Measurements from ENCODE around the gene TAS2R46. TPM values are rescaled to one million over a fixed set of nuclear protein-coding genes. Genes with fewer than 3 reads are reported as not detected.

The TAS2R46 gene
- total RNA-seq, 1 experiment from 2014 or later, result 1.2 TPM

DNA sequence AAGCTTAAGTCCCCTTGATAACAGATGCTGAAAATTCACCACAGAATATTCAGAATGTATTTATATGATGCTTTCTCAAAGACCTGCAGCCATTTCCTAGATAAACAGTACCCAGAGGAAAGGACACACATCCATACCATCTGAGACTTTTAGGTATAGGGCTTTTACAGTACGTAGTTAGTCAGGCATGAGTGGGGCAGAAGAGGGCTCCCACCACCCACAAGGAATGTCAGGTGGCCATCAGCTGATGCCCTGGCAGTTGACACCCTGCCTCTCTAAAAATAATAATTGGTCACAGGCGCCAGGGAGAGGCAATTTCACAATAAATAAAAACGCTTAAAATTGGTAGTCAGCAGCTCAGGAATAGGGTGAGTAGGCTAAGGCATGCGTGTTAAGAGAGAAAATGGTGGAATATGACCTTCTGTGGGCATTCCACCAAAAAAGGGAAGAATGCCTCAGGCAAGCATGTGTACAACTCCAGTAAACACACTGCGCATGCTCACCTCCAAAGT is 7.8 kb upstream of the TAS2R46 start:
- Histone ChIP-seq H3K79me2 (ENCODE audit: low read depth) (no peaks in the 10 kb centered on the region), H3F3A (ENCODE audit: insufficient read depth, low read depth) (no peaks in the 10 kb centered on the region), H3K9me2 (ENCODE audit: insufficient read depth) (no peaks in the 10 kb centered on the region), H3K9me3 (ENCODE audit: insufficient read depth, low read depth) (0 out of 2 replicates have a peak, but pooled peaks cover 2% of the 10 kb centered on the region), H3K27me3 (ENCODE audit: insufficient read depth, low read depth) (no peaks in the 10 kb centered on the region), H4K20me1 (ENCODE audit: insufficient read depth) (no peaks in the 10 kb centered on the region), H3K4me2 (no peak overlapping the region), H3K4me3 (no peak overlapping the region), H2AFZ (no peak overlapping the region), H3K36me3 (ENCODE audit: low read depth) (no peaks in the 10 kb centered on the region), H3K27ac (no peak overlapping the region), H3K4me1 (replicated peaks; ENCODE audit: insufficient read depth) (no peaks in the 10 kb centered on the region)
- intact Hi-C loops (cut with micrococcal nuclease; ENCODE audit: unreplicated experiment), result loop anchor here (1.0 kb wide), 1 partner anchor 55 kb away; no protein-coding TSS in a partner anchor
- ChIA-PET CTCF (no interaction called here), POLR2A (ENCODE audit: unreplicated experiment) (interaction anchor here (0.5 kb wide), 1 partner anchor 884 kb away, joined by 5 read pairs; no protein-coding TSS in a partner anchor)
- BruUV-seq (replicated peaks), result no TSS peak
- no peak for DNase-seq
- TF ChIP-seq, protein P1, sequence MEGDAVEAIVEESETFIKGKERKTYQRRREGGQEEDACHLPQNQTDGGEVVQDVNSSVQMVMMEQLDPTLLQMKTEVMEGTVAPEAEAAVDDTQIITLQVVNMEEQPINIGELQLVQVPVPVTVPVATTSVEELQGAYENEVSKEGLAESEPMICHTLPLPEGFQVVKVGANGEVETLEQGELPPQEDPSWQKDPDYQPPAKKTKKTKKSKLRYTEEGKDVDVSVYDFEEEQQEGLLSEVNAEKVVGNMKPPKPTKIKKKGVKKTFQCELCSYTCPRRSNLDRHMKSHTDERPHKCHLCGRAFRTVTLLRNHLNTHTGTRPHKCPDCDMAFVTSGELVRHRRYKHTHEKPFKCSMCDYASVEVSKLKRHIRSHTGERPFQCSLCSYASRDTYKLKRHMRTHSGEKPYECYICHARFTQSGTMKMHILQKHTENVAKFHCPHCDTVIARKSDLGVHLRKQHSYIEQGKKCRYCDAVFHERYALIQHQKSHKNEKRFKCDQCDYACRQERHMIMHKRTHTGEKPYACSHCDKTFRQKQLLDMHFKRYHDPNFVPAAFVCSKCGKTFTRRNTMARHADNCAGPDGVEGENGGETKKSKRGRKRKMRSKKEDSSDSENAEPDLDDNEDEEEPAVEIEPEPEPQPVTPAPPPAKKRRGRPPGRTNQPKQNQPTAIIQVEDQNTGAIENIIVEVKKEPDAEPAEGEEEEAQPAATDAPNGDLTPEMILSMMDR (conservative IDR thresholded peaks at IDR 0.05), result no peak
- TF ChIP-seq EZH2 (IDR thresholded peaks at IDR 0.05; ENCODE audit: low read depth), result no peak

DNA sequence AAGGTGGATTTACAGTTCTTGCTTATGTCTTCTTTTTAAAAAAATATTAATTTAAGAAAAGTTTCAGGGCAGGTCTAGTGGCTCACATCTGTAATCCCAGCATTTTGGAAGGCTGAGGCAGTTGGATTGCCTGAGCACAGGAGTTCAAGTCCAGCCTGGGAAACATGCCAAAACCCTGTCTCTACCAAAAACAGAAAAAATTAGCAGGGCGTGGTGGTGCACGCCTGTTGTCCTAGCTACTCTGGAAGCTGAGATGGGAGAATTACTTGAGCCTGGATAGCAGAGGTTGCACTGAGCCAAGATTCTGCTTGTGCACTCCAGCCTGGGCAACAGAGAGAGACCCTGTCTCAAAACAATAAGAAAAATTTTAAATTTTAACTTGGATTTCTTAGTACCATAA is 5.4 kb upstream of the TAS2R46 start:
- no peaks in the 10 kb centered on the region for H3K79me2 ChIP-seq (ENCODE audit: low read depth)
- H3K27me3 ChIP-seq (ENCODE audit: insufficient read depth, low read depth), result no peaks in the 10 kb centered on the region
- H4K20me1 ChIP-seq (ENCODE audit: insufficient read depth), result no peaks in the 10 kb centered on the region
- DNase-seq, result no peak
- TF ChIP-seq, protein P1 (conservative IDR thresholded peaks at IDR 0.05), result no peak
- no peak for TF ChIP-seq EZH2 (IDR thresholded peaks at IDR 0.05; ENCODE audit: low read depth)
- no peaks in the 10 kb centered on the region for H3K9me2 ChIP-seq (ENCODE audit: insufficient read depth)
- H3K27ac ChIP-seq, result no peak overlapping the region
- no peak overlapping the region for H2AFZ ChIP-seq
- H3K4me1 ChIP-seq (replicated peaks; ENCODE audit: insufficient read depth), result no peaks in the 10 kb centered on the region
- H3K4me2 ChIP-seq, result no peak overlapping the region
- CTCF ChIA-PET, result no interaction called here
- 0 out of 2 replicates have a peak, but pooled peaks cover 2% of the 10 kb centered on the region for H3K9me3 ChIP-seq (ENCODE audit: insufficient read depth, low read depth)
- H3K36me3 ChIP-seq (ENCODE audit: low read depth), result no peaks in the 10 kb centered on the region
- POLR2A ChIA-PET (ENCODE audit: unreplicated experiment), result no interaction called here
- no peak overlapping the region for H3K4me3 ChIP-seq
- intact Hi-C loops (cut with micrococcal nuclease; ENCODE audit: unreplicated experiment), result no loop called here
- H3F3A ChIP-seq (ENCODE audit: insufficient read depth, low read depth), result no peaks in the 10 kb centered on the region
- no TSS peak for BruUV-seq (replicated peaks)

DNA sequence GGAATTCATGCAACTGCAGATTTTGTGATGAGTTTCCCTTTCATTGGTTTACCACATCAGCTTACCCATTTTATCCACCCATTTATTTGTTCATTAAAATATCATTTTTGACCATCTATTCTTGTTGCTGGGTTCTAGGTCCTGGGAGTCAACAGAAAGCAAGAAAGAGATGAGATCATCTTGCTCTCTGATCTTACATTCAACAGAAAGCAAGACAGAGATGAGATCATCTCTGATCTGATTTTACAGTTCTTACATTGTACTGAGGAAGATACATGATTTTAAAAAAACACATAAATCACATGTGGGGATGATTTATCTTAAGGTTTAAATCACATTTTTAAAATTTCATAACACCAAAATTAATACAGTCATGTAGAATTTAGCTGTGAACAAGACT is 2.3 kb downstream of the TAS2R46 start:
- H3K9me3 ChIP-seq (ENCODE audit: insufficient read depth, low read depth), result no peaks in the 10 kb centered on the region

More for the DNA sequence above, 2.3 kb downstream of the TAS2R46 start:
- Histone ChIP-seq H3K4me2 (no peak overlapping the region), H3K4me3 (no peak overlapping the region), H3K27ac (no peak overlapping the region), H3K27me3 (ENCODE audit: insufficient read depth, low read depth) (no peaks in the 10 kb centered on the region), H4K20me1 (ENCODE audit: insufficient read depth) (no peaks in the 10 kb centered on the region), H3K4me1 (replicated peaks; ENCODE audit: insufficient read depth) (no peaks in the 10 kb centered on the region), H3K79me2 (ENCODE audit: low read depth) (no peaks in the 10 kb centered on the region), H3K36me3 (ENCODE audit: low read depth) (no peaks in the 10 kb centered on the region), H3K9me2 (ENCODE audit: insufficient read depth) (no peaks in the 10 kb centered on the region), H2AFZ (no peak overlapping the region), H3F3A (ENCODE audit: insufficient read depth, low read depth) (no peaks in the 10 kb centered on the region)
- TF ChIP-seq, protein P1 (conservative IDR thresholded peaks at IDR 0.05), result no peak
- no peak for TF ChIP-seq EZH2 (IDR thresholded peaks at IDR 0.05; ENCODE audit: low read depth)
- intact Hi-C loops (cut with micrococcal nuclease; ENCODE audit: unreplicated experiment), result loop anchor here (10.0 kb wide), 1 partner anchor 65 kb away; no protein-coding TSS in a partner anchor
- no peak for DNase-seq
- no TSS peak for BruUV-seq (replicated peaks)
- ChIA-PET CTCF (no interaction called here), POLR2A (ENCODE audit: unreplicated experiment) (no interaction called here)

All from PC-9 (cell line).